ENCODE data around the gene RNF112.
A peak's percentile ranks its signal among the peaks of the same experiment; 100 is the strongest.

Gene RNF112

GRCh38 chr17:19377602-19378415 is 33.2 kb upstream of the RNF112 start (continued):
- no peak for TF ChIP-seq ZNF654 (tag by site-specific recombination; IDR thresholded peaks at IDR 0.05; ENCODE audit: low read depth)
- no peak for TF ChIP-seq ZNF19 (tag by site-specific recombination; IDR thresholded peaks at IDR 0.05; ENCODE audit: low read depth)
- TF ChIP-seq, protein P1, sequence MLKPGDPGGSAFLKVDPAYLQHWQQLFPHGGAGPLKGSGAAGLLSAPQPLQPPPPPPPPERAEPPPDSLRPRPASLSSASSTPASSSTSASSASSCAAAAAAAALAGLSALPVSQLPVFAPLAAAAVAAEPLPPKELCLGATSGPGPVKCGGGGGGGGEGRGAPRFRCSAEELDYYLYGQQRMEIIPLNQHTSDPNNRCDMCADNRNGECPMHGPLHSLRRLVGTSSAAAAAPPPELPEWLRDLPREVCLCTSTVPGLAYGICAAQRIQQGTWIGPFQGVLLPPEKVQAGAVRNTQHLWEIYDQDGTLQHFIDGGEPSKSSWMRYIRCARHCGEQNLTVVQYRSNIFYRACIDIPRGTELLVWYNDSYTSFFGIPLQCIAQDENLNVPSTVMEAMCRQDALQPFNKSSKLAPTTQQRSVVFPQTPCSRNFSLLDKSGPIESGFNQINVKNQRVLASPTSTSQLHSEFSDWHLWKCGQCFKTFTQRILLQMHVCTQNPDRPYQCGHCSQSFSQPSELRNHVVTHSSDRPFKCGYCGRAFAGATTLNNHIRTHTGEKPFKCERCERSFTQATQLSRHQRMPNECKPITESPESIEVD (tag by site-specific recombination; IDR thresholded peaks at IDR 0.05): no peak
- TF ChIP-seq WT1 (tag by site-specific recombination; IDR thresholded peaks at IDR 0.05): no peak
- no peak for TF ChIP-seq ZNF664 (tag by site-specific recombination; IDR thresholded peaks at IDR 0.05)
- TF ChIP-seq KLF8 (tag by site-specific recombination; IDR thresholded peaks at IDR 0.05): peak; percentile 91
- no peak for TF ChIP-seq ZNF223 (tag by site-specific recombination; IDR thresholded peaks at IDR 0.05)
- TF ChIP-seq ZNF26 (tag by site-specific recombination; IDR thresholded peaks at IDR 0.05): no peak
- TF ChIP-seq ZNF114 (tag by site-specific recombination; IDR thresholded peaks at IDR 0.05): no peak
- TF ChIP-seq, protein P2, sequence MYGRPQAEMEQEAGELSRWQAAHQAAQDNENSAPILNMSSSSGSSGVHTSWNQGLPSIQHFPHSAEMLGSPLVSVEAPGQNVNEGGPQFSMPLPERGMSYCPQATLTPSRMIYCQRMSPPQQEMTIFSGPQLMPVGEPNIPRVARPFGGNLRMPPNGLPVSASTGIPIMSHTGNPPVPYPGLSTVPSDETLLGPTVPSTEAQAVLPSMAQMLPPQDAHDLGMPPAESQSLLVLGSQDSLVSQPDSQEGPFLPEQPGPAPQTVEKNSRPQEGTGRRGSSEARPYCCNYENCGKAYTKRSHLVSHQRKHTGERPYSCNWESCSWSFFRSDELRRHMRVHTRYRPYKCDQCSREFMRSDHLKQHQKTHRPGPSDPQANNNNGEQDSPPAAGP (tag by site-specific recombination; IDR thresholded peaks at IDR 0.05): peak; percentile 70
- TF ChIP-seq ZNF362 (tag by site-specific recombination; IDR thresholded peaks at IDR 0.05): no peak
- TF ChIP-seq ZNF580 (tag by site-specific recombination; IDR thresholded peaks at IDR 0.05): peak; percentile 93; the same call in 1 of the 2 replicates
- no peak for TF ChIP-seq SETDB1 (IDR thresholded peaks at IDR 0.05; ENCODE audit: insufficient read length, low read length)
- TF ChIP-seq MEIS1 (CRISPR knock-in tag; IDR thresholded peaks at IDR 0.05; ENCODE audit: borderline replicate concordance): no peak
- no peak for TF ChIP-seq MZF1 (tag by site-specific recombination; IDR thresholded peaks at IDR 0.05; ENCODE audit: borderline replicate concordance)
- no peak for TF ChIP-seq ZNF398 (tag by site-specific recombination; IDR thresholded peaks at IDR 0.05)
- TF ChIP-seq ZNF660 (tag by site-specific recombination; IDR thresholded peaks at IDR 0.05): peak; percentile 83
- TF ChIP-seq ZNF324 (tag by site-specific recombination; IDR thresholded peaks at IDR 0.05): peak; percentile 35; the same call in 1 of the 2 replicates
- peak; percentile 58; the same call in 1 of the 2 replicates for TF ChIP-seq ZIC2 (tag by site-specific recombination; IDR thresholded peaks at IDR 0.05)
- TF ChIP-seq ZNF239 (tag by site-specific recombination; IDR thresholded peaks at IDR 0.05): no peak
- TF ChIP-seq BCL11A (tag by site-specific recombination; IDR thresholded peaks at IDR 0.05; ENCODE audit: low read depth): no peak
- TF ChIP-seq ZNF274 (IDR thresholded peaks at IDR 0.05; ENCODE audit: low read length): no peak
- TF ChIP-seq ZNF274 (tag by site-specific recombination; IDR thresholded peaks at IDR 0.05; ENCODE audit: borderline replicate concordance): no peak
- TF ChIP-seq ZNF76 (tag by site-specific recombination; IDR thresholded peaks at IDR 0.05; ENCODE audit: borderline replicate concordance, low read depth): peak; percentile 93
- TF ChIP-seq, protein P3, sequence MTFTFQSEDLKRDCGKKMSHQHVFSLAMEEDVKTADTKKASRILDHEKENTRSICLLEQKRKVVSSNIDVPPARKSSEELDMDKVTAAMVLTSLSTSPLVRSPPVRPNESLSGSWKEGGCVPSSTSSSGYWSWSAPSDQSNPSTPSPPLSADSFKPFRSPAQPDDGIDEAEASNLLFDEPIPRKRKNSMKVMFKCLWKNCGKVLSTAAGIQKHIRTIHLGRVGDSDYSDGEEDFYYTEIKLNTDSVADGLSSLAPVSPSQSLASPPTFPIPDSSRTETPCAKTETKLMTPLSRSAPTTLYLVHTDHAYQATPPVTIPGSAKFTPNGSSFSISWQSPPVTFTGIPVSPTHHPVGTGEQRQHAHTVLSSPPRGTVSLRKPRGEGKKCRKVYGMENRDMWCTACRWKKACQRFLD (tag by site-specific recombination; IDR thresholded peaks at IDR 0.05): no peak
- peak; percentile 99 for TF ChIP-seq SP2 (tag by site-specific recombination; IDR thresholded peaks at IDR 0.05)
- peak; percentile 96 for TF ChIP-seq ZNF341 (tag by site-specific recombination; IDR thresholded peaks at IDR 0.05; ENCODE audit: low read depth)
- TF ChIP-seq ZNF488 (tag by site-specific recombination; IDR thresholded peaks at IDR 0.05): no peak

Data from HEK293 (cell line).